Psoas muscle (tissue), 8 donors: Measurements from ENCODE around the gene GATA5. TPM values are rescaled to one million over a fixed set of nuclear protein-coding genes. Genes with fewer than 3 reads are reported as not detected.

Source experiments
- ATAC-seq, 4 donors: fragments of 200-7000 bp; cut with Tn5 transposase; one replicate each; pipeline ENCODE4 v1.9.1; 2020; ENCODE audit warnings: moderate library complexity in 3 of 4, mild to moderate bottlenecking in 2 of 4
- DNase-seq, 2 donors: peaks; one replicate each; pipeline ENCODE4 v3.0.0-alpha.2; 2020
- H3K27ac ChIP-seq: fragments of 200-600 bp; one replicate; pipeline ENCODE4 v1.8.0; 2022
- H3K27me3 ChIP-seq, 3 donors: fragments of 200-600 bp in 1 of 3; one replicate each; pipeline versions ENCODE4 v1.6.1 to v1.8.0; 2013 to 2022; ENCODE audit warnings: low read length in 2 of 3, mild to moderate bottlenecking in 2 of 3, moderate library complexity in 1 of 3; ENCODE audit not compliant: insufficient read depth in 3 of 3
- H3K36me3 ChIP-seq, 2 donors: fragments of 200-600 bp in 1 of 2; one replicate each; pipeline versions ENCODE4 v1.6.1 to v1.8.0; 2013 to 2022; ENCODE audit warnings: low read depth in 1 of 2, mild to moderate bottlenecking in 1 of 2, moderate library complexity in 1 of 2; ENCODE audit not compliant: insufficient read depth in 1 of 2
- H3K4me1 ChIP-seq: fragments of 200-600 bp; one replicate; pipeline ENCODE4 v1.8.0; 2022
- H3K4me3 ChIP-seq: fragments of 200-600 bp; one replicate; pipeline ENCODE4 v1.8.0; 2022; ENCODE audit warnings: mild to moderate bottlenecking
- H3K9me3 ChIP-seq: fragments of 200-600 bp; one replicate; pipeline ENCODE4 v1.8.0; 2022
- CTCF ChIP-seq: fragments of 200-600 bp; IDR thresholded peaks from one replicate; pipeline ENCODE4 v1.8.0; 2022; ENCODE audit warnings: antibody characterized with exemption
- WGBS, 3 donors: extraction: QIAGEN DNeasy Blood & Tissue Kit; methylation state at CpG; one replicate each; pipeline versions ENCODE4 v1.1.6 to v1.1.7; 2013; 5-methylcytosine and 5-hydroxymethylcytosine counted together
- intact Hi-C, 2 donors: fragments of 100-400 bp; cut with DNase I; formaldehyde crosslinking; loops; one replicate each; pipeline versions ENCODE4 v1.11.0 to v1.14.2; 2022
- polyA plus RNA-seq, 3 donors: library from polyadenylated mRNA; stranded (reverse); fragments of 200-250 nt; gene quantifications; one replicate each; pipeline ENCODE4 v1.2.3, GENCODE V29; 2013
- total RNA-seq, 4 donors: library from RNA; stranded (reverse); fragmentation: NEBNext Ultra II Directional in 2 of 4; extraction: Animal tissue kit (Norgen Biotek cat#: 25700) in 2 of 4; gene quantifications; one replicate each; pipeline versions ENCODE4 v1.2.1 to v1.2.4, GENCODE V29; 2021 to 2023
- donor health status: healthy with polysubstance abuse.
- donor health status: DM: no; HTN: no; CAD: no; lungs with moderate emphysema.
- donor health status: Bipolar disorder and iron deficiency.
- donor health status: healthy.
- donor health status: DM: yes; HTN: yes; CAD: no.
- donor health status: DM: no; HTN: no; CAD: no.
- donor health status: DM: no; HTN: no; CAD: no.
- donor health status: DM: yes; HTN: yes; CAD: no.

The GATA5 gene
- total and polyA plus RNA-seq, 7 donors, result 0.01 to 0.14 (median 0.08) TPM; not detected in 3

GRCh38 chr20:62496568-62497218 lies 20.9 kb upstream of the GATA5 start:
- H3K36me3 ChIP-seq, result no peaks in the 10 kb centered on the region
- ATAC-seq (peak in 3 of 4 donors; percentile 21 to 36 (median 25)), DNase-seq (no peak)
- peak; percentile 57 for TF ChIP-seq CTCF
- intact Hi-C loops, result loop anchor here in 1 of 2 donors (10.0 kb wide), 1 partner anchor 192 kb away; the partner anchor contains the start of gene ADRM1
- peaks cover 0 to 3% (median 0%) of the 10 kb centered on the region in 3 donors for H3K27me3 ChIP-seq
- H3K27ac ChIP-seq, result no peak overlapping the region
- WGBS, 3 donors, result 23 to 39% (median 27%) methylated on average over 32 of the region's 32 CpGs
- no peak overlapping the region for H3K4me3 ChIP-seq
- H3K4me1 ChIP-seq, result peaks cover 48% of the 10 kb centered on the region
- no peaks in the 10 kb centered on the region for H3K9me3 ChIP-seq

GRCh38 chr20:62495749-62496567 lies 20.2 kb upstream of the GATA5 start:
- H3K36me3 ChIP-seq, result no peaks in the 10 kb centered on the region
- H3K4me1 ChIP-seq, result peaks cover 44% of the 10 kb centered on the region
- TF ChIP-seq CTCF, result no peak
- H3K4me3 ChIP-seq, result peak overlapping the region; percentile 25
- peak in 3 of 4 donors; percentile 4 to 10 (median 5) for ATAC-seq
- DNase-seq, result no peak
- intact Hi-C loops, result loop anchor here in 1 of 2 donors (10.0 kb wide), 1 partner anchor 191 kb away; the partner anchor contains the start of gene ADRM1
- 45 to 59% (median 55%) methylated on average over 30 to 34 of the region's 34 CpGs for WGBS, 3 donors
- no peaks in the 10 kb centered on the region for H3K9me3 ChIP-seq
- H3K27ac ChIP-seq, result peak overlapping the region; percentile 88
- H3K27me3 ChIP-seq, result peaks cover 0 to 3% (median 0%) of the 10 kb centered on the region in 3 donors

GRCh38 chr20:62494980-62495748 lies 19.4 kb upstream of the GATA5 start:
- peak; percentile 44 to 73 (median 66) for ATAC-seq
- Histone ChIP-seq H3K36me3 (no peaks in the 10 kb centered on the region), H3K27me3 (peaks cover 0 to 3% (median 0%) of the 10 kb centered on the region in 3 donors), H3K27ac (peak overlapping the region; percentile 88), H3K9me3 (no peaks in the 10 kb centered on the region), H3K4me3 (peak overlapping the region; percentile 25), H3K4me1 (peaks cover 40% of the 10 kb centered on the region)
- 28 to 42% (median 34%) methylated on average over 26 of the region's 26 CpGs for WGBS, 3 donors
- TF ChIP-seq CTCF, result no peak
- DNase-seq, result peak in 1 of 2 donors; percentile 77
- intact Hi-C loops, result loop anchor here in 1 of 2 donors (5.0 to 10.0 kb wide), 2 partner anchors 88 to 190 kb away; partner anchors contain the start of genes ADRM1 and CABLES2

- Histone ChIP-seq H3K27ac (peak overlapping the region; percentile 88), H3K9me3 (no peaks in the 10 kb centered on the region), H3K4me3 (peak overlapping the region; percentile 25), H3K4me1 (peaks cover 34% of the 10 kb centered on the region), H3K36me3 (no peaks in the 10 kb centered on the region), H3K27me3 (peaks cover 0 to 3% (median 0%) of the 10 kb centered on the region in 3 donors)
- 9 to 15% (median 10%) methylated on average over 7 of the region's 7 CpGs for WGBS, 3 donors
- ATAC-seq (peak; percentile 59 to 76 (median 72)), DNase-seq (peak in 1 of 2 donors; percentile 82)
- no peak for TF ChIP-seq CTCF
- intact Hi-C loops, result loop anchor here in 1 of 2 donors (5.0 to 10.0 kb wide), 2 partner anchors 87 to 190 kb away; partner anchors contain the start of genes ADRM1 and CABLES2
These were observed 18.7 kb upstream of the GATA5 start for GRCh38 chr20:62494537-62494936.
